Fibroblast of the conjunctiva (primary cell): ENCODE results near the gene SLC6A8.
"Not testable (repeated sequence)": the region's sequence is repeated elsewhere in the genome, so short reads cannot be mapped to it uniquely, and the experiment has no call there.

Experiments used
- DNase-seq: peaks from one replicate; pipeline ENCODE4 v3.0.0-alpha.2; 2010; ENCODE audit warnings: low read depth

Gene SLC6A8

DNA sequence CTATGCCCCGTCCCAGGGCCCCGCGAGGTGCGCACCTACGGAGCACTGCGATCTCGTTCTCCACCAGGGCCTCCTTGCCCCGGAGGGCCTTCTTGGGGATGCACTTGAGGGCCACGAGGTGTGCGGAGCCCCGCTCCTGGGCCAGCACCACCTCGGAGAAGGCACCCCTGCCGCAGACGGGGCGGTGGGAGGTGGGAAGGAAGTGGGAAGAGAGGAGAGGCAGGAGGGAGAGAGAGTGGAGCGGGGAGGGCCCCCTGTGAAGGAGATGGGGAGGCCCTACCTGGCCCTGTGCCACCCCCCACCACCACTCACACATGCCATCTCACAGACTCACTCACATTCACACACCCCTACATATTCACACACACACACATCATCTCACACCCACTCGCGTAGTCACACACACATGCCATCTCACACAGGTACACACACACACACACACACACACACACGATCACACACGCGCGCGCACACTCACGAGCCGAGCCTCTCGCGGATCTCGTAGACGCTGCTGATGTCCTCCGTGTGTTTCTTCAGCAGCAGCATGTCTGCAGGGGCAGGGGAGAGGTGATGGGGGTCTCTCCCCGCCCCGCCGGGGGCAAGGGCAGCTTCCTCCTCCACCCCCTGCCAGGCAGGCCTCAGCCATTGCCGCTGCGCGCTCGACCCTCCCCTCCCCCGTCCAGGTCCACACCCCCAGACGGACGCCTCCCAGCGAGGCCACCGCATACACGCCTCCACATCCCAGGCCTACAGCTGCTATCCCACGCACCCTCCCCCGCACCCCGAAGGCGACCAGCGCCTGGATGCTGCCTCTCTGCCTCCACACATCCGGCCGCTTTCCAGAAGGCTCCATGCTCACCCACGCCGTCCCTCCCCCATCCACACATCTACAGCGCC is 14.9 kb upstream of the SLC6A8 start:
- no peak for DNase-seq

DNA sequence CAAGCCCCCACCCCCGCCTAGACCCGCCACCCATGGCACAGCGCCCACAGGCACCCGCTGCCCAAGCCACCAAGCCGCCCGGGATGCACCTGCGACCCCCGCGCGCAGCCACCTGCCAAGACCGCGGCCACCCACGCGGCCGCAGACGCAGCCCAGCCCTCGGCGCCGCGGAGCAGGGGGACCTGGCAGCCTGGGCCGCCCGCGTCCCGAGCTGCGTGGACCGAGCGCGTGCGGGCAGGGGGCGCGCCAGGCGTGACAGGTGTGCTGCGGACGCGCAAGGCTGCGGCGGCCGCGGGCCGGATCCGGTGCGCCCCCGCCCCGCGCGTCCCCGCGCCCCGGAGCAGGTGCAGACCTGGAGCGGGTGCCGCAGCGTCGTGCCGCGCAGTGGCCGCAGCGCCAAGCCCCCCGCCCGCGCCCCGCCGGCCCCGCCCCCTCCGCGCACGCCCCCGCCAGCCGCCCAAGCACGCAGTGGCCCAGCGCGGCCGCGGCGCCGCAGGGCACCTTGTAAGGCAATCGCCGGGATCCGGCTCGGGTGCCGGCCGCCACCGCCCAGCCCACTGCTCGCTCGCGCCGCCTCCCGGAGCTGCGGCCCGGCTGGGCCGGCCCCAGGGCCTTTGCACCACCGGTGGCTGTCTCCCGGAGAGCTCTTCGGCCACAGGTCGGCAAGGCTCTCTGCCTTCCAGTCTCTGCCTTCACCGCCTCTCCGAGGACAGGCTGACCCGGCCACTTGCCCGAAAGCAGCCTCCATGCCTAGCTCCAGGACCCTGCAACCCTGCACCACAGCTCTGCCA is 14.1 kb upstream of the SLC6A8 start, which contains the start of gene PNCK:
TSS of gene PNCK (minus strand) at position 386 of the 791 bp plus-strand sequence. CDS start 737 bp downstream, outside the sequence.
- DNase-seq: no peak

DNA sequence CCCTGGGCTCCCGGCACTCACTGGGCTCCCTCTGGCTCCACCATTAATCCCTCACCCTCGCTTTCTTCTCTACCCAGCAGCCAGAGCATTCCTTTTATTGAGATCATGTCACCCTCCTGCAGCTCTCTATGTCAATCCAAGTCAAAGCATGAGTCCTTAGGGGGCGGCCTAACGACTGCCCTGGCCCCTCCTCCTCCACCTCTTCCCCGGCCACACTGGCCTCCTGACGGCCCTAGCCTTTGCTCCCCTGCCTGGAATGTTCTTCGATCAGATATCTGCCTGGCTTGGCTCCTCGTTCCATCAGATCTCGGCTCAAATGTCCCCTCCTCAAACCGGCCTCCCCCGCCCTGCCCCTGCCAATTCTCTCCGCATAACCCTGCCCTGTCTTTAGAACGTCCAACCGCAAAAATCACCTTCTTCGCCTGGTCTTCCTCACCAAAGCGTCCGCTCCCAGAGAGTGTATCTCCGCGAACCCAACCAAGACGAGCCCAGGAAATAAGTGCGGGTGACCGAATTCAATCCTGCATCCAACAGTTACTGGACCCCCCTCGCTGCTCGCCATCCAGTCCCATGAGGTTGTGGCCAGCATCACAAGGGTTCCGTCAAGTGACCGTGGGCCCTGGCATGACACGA is 13.4 kb upstream of the SLC6A8 start:
- DNase-seq: no peak

DNA sequence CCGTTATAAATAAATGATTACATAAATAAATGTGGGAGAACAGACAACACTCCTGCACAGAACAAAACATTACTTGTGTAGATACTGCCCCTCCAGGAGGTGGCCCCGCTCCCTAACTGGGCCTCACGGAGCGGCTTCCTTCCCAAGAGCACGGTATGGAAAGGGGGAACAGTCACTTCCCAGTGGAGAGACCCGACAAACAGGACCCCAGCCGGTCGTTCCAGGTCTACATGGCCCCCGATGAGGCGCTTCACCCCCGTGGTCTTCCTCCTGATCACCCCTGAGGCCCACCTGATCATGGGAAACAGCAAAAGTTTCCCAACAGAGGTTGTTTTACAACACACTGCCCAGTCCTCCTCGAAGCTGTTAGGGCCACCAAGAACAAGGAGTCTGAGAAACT is 6.6 kb upstream of the SLC6A8 start:
- no peak for DNase-seq

DNA sequence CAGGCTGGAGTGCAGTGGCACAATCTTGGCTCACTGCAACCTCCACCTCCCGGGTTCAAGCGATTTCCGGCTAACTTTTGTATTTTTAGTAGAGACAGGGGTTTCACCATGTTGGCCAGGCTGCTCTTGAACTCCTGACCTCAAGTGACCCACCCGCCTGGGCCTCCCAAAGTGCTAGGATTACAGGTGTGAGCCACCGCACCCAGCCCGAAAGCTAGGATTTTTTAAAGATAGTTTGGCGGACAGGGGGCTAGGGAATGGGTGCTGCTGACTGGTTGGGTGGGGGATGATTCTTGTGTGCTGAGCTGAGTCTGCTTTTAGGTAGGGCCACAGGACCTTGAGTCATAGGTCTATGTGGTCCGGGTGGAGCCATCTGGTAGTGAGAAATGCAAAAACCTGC is 4.2 kb upstream of the SLC6A8 start:
- not testable (repeated sequence) for DNase-seq

DNA sequence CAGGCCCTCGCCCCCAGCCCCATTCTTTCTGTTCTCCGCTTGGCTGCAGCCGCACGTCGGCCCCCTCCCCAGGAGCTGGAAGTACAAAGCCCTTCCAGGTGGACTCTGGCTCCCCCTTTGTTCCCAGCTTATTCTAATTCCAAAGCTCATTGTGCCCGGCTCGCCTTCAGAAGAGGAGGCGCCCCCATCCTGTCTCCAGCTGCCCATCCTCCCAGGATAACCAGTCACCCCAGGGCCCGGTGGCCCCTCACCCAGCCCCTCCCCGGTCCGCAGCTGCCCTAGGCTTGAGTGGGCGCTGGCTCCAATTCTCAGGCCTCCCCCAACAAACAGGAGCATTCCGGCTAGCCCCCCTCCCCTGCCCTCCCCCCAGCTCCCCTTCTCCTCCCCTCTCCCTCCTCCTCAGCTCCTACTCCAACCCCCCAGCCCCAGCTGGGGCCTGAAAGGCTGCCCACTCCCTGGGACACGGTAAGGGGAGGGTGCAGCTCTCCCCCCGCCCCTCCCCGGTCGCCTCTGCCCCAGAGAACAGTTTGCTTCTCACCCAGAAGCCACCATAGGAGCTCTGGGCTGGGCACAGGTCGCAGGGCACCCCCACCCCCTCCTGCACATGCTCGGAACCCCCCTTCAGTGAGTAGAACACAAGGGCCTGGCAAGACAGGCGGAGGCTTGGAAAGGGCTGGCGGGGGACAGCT is 3.1 kb upstream of the SLC6A8 start:
- no peak for DNase-seq

DNA sequence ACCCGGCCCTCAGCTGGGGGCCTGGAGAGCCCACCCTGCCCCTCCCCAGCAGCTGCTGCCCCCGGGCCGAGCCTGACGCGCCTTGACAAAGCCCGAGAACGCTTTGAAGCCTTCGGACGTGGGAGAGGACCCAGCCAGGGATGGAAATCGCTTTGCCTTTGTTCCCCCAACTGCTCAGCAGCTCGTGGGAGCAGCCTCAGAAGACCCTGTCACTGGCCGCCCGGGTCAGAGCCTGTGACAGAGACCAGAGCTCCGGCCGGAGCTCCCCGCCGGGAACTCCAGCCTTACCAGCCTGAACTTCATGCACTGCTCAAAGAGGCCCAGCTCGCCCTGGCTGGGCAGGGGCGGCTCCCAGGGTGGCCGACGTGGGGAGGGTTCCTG is 2.6 kb upstream of the SLC6A8 start:
- no peak for DNase-seq

DNA sequence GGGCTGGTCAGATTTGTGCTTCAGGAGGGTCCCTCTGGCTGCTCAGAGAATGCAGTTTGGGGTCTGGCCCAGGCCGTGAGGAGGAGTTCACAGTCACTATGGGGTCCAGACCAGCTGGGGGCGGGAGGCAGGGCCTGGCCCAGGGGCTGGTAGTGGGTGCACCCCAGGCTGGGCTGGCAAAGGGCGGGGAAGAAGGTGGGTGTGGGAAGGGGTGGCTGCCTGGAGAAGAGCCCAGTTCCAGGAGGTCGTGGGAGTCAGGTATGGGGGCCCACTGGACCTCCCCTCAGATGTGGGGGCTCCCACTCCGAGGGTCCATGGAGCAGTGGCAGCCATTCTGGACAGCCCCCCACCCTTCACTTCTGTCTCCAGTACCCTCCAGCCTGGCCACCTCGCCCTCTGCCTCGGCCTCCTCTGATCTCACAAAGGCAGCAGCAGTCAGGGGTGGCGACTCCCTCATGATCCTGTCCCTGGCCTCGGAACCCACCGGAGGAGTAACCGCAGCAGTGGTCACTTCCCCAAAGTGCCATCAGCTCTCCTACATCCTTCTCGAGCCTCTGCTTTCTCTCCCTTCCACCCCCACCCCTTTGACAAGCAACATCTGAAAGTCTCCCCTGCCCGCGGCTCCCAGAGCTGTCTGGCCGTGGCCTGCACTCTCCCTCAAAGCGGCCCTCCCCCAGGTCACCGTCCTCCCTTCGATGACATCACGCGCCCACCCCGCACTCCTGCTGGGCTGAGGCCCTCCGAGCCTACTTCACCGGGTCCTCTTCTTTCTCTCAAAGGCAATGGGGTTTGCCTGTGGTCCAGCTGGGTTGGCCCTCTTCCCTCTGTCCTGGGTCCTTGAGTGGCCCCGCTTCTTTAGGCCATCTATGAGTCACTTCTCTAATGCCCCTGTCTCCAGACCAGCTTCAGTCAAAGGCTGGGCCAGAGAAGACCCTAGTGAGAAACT is 1.7 kb upstream of the SLC6A8 start:
- no peak for DNase-seq

DNA sequence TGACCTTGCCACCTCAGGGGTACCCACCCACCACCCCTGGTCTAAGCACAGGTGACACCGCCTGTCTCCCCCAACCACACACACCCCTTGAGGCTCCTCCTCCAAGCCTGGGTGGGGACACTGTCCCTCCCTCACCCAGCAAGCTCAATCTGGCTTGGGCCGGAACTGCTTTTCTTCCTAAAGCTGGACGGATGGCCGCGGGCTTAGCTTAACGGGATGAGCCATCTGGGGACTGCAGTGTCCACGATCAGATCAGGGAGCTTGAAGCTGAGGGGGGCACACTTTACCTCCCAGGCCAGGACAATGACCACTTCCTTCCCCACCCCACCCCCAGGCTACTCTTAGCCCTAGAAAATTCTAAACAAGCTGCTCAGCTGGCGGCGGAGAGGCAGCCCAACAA is 1.0 kb upstream of the SLC6A8 start:
- no peak for DNase-seq

DNA sequence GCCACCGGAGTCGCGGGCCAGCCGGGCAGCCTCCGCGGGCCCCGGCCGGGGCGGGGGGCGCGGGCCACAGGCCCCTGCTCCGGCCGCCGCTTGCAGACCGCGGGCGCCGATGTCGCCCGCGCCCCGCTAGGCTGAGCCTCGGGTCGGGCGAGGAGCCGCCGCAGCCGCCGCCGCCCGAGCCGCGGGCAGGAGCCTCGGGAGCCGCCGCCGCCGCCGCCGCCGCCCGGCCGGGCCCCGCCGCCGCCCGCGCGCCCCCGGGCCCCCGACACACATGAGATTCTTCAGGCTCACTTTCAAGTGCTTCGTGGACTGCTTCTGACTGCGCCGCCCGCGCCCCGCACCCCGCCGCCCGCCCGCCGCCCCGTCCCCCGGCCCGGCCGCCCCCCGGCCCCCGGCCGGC is 345 bp downstream of the SLC6A8 start:
- DNase-seq: no peak

DNA sequence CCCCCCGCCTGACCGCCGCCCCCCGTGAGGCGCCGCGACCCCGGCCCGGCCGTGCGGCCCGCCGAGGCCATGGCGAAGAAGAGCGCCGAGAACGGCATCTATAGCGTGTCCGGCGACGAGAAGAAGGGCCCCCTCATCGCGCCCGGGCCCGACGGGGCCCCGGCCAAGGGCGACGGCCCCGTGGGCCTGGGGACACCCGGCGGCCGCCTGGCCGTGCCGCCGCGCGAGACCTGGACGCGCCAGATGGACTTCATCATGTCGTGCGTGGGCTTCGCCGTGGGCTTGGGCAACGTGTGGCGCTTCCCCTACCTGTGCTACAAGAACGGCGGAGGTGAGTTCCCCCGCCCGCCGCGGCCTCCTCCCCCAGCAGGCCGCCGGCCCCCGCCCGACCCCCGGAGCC is 780 bp downstream of the SLC6A8 start:
- no peak for DNase-seq

DNA sequence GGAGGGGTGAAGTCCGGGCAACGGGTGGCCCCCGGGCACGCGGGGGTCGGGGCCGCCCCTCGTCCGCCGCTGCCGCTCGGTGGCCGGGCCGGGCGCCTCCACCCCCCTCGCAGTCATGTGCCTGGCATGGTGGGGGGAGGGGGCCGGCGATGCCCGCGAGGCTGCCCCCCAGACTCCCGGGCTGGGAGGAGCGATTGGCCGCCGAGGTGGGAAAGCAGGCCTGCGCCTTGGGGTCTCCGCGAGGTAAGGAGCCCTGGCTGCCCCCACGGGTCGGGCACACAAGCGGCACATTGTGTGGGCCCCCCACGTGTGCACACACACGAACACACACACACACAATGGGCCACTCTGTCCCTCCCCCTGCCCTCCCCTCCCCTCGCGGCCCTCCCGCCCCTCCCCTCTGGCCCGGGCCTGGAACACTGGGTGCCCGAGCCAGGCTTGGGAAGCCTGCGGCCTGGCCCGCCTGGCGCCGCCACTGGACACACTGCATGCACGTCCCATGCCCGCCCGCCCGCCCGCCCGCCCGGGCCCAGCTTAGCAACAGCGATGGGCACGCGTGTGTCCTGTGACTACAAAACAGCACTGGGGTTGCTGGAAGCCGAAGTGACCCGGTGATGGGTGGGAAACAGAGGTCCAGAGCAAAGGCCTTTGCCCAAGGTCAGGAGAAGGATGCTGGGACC is 1.3 kb downstream of the SLC6A8 start:
- no peak for DNase-seq

DNA sequence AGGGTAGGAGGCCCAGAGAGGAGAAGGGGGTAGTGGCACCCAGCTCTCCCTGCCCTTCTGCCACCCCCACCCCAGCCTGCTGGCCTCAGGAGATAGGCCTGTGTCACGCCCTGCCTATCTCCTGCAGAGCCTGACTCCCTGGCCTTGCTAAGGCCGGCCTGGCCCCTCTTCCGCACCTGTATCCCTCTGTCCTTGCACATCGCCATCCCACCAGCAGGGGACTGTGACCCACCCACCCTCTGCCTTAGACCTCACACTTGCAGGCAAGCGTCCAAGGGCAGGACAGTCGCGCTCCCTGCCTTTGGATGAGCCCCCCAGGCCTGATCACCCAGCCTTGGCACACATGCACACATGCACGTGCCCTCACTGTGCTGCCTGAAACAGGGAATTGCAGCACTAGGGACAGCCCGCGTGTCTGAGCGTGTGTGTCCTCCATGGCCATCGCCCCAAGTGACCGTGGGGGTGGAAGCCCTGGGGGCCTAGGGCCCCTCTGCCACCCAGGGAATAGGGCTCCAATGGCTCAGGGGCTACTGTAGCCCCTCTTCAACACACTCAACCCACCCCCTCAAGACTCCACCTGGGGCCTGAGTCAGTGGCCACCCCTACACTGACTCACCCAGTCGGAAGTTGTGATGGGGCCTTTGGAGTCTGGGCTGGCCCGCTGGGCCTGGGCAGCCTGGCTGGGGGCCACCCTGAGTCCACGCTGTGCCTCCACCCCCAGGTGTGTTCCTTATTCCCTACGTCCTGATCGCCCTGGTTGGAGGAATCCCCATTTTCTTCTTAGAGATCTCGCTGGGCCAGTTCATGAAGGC is 2.1 kb downstream of the SLC6A8 start:
- no peak for DNase-seq

DNA sequence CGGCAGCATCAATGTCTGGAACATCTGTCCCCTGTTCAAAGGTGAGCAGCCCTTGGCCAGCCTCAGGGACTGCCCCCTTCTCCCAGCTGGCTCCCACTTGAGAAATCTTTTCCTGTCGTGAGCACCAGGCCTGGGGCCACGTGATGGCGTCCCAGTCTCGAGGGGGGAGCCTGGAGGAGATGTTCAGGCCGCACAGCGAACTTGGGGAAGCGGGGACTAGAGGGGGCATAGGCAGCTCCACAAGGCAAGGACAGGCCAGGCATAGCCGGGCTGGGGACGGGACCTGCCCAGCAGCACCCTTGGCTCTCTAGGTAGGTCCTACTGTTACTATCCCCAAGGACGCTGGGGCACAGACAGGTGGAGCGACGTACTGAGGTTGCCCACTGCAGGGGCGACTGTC is 2.7 kb downstream of the SLC6A8 start:
- DNase-seq: no peak

DNA sequence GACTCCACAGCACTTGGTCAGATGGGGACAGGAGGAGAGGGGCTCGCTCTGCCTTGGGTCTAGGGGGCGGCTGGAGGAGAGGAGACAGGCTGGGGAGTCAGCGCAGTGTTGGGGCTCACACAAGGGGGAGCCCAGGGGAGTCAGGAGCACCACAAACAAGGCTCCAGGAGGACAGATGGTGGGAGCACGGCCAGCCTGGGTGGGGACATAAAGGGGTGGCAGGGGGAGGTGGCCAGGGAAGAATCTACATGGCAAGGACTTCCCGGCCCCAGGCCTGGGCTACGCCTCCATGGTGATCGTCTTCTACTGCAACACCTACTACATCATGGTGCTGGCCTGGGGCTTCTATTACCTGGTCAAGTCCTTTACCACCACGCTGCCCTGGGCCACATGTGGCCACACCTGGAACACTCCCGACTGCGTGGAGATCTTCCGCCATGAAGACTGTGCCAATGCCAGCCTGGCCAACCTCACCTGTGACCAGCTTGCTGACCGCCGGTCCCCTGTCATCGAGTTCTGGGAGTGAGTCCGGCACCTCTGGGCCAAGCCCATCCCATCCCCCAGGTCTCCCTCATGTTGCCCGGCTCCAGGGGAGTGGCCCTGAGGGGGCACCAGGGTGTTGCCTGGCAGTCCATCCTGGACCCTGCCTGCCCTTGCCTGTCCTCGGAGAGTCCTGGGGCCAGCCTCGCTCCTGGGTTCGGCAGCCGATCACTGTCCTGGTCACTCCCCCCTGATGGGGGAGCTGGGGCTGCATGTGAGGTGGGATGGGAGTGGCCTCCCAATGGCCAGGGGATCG is 3.5 kb downstream of the SLC6A8 start:
- DNase-seq: not testable (repeated sequence)

DNA sequence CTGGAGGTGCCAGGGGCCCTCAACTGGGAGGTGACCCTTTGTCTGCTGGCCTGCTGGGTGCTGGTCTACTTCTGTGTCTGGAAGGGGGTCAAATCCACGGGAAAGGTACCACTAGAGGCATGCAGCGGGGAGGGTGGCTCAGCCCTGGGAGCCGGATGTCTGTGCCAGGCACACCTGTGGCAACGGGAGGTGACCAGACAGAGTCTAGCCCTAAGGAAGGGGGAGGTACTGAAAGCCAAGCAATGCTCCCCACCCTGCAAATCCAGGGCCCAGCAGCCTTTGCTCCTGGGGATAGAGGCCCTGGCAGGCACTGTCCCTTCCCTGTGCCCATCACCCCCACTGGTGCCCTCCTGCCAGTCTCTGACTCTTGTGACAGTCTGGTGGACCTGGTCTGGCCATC is 4.3 kb downstream of the SLC6A8 start:
- no peak for DNase-seq

DNA sequence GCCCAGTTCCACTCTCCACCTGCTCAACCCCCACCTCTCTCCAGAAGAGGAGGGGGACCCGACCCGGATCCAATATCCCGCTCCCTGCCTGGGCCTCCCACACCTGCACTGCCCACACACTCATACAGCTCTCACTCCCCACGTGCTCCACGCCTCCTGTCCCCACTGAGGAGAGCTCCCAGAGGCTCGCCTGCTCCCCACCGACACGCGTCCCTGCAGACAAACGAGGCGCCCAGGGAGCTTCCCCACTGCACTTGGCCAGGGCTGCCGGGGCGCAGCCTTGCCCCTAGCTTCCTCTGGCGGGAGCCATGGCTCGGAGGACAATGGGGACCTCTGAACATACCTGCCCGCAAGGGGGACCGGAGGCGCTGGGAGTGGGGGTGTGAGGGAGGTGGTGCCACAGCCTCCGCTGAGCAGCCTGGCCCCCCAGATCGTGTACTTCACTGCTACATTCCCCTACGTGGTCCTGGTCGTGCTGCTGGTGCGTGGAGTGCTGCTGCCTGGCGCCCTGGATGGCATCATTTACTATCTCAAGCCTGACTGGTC is 5.0 kb downstream of the SLC6A8 start:
- DNase-seq: no peak
